Measurements from ENCODE around the gene TAMM41.
"Not testable (repeated sequence)": the region's sequence is repeated elsewhere in the genome, so short reads cannot be mapped to it uniquely, and the experiment has no call there.

TAMM41 gene

GRCh38 chr3:11770477-11771391 lies 76.0 kb downstream of the TAMM41 start:
- Mint-ChIP-seq H3K4me3 (peak overlapping the region in 1 of 2 donors; percentile 63), H3K4me1 (peaks cover 12 to 16% of the 10 kb centered on the region in 2 donors), H3K36me3 (peaks cover 11 to 26% of the 10 kb centered on the region in 2 donors), H3K27me3 (peaks cover 0 to 5% of the 10 kb centered on the region in 2 donors), H3K9me3 (peaks cover 2 to 6% of the 10 kb centered on the region in 2 donors), H3K27ac (no peak overlapping the region)
- peak; percentile 97 to 99 for ATAC-seq (replicated peaks)
- peak; percentile 38 for DNase-seq

DNA sequence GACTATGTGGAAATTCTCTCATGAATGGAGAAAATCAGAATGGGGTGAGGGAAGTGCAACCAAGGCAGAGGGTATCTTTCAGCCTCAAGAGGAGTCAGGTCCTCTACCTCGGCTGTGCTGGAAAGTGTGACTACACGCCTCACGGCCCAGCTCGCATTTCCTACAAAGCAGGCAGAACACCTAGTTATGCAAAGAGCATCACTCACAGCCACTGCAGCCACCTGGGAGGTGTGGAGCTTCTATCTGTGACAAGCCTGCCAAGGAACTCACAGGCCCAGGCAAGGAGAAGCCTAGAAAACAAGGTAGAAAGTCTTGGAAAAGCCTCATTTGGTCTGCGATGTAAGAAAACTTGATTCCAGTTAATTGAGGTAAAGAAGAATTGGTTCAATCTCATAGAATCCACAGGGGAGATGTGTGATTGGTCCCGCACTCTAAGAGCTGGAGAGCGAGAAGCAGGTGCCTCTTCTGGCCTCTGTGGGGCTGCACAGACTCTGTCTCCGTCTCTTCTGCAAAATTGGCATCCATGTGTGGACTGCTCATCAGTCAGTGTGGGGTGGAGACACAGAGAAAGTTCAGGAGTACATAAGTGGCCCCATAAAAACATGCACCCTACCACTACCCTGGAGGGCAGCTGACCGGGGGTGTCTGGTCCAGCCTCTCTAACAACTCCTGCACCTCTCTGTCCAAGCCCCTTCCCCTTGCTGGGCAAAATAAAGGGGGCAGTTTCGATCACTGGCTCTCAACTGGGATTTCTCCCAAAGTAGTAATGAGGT lies 76.8 kb downstream of the TAMM41 start:
- H3K9me3 Mint-ChIP-seq, result peaks cover 2 to 6% of the 10 kb centered on the region in 2 donors
- DNase-seq, result no peak
- peak overlapping the region in 1 of 2 donors; percentile 63 for H3K4me3 Mint-ChIP-seq
- peaks cover 0 to 5% of the 10 kb centered on the region in 2 donors for H3K27me3 Mint-ChIP-seq
- H3K4me1 Mint-ChIP-seq, result peaks cover 12 to 16% of the 10 kb centered on the region in 2 donors
- no peak overlapping the region for H3K27ac Mint-ChIP-seq
- peaks cover 9 to 22% of the 10 kb centered on the region in 2 donors for H3K36me3 Mint-ChIP-seq
- peak; percentile 19 to 20 for ATAC-seq (replicated peaks)

GRCh38 chr3:11768604-11769003 lies 78.1 kb downstream of the TAMM41 start:
- DNase-seq, result no peak
- Mint-ChIP-seq H3K27me3 (peaks cover 0 to 5% of the 10 kb centered on the region in 2 donors), H3K36me3 (peaks cover 9 to 22% of the 10 kb centered on the region in 2 donors), H3K4me3 (no peak overlapping the region), H3K9me3 (peaks cover 2 to 6% of the 10 kb centered on the region in 2 donors), H3K27ac (no peak overlapping the region), H3K4me1 (peaks cover 12 to 16% of the 10 kb centered on the region in 2 donors)
- no peak for ATAC-seq (replicated peaks)

DNA sequence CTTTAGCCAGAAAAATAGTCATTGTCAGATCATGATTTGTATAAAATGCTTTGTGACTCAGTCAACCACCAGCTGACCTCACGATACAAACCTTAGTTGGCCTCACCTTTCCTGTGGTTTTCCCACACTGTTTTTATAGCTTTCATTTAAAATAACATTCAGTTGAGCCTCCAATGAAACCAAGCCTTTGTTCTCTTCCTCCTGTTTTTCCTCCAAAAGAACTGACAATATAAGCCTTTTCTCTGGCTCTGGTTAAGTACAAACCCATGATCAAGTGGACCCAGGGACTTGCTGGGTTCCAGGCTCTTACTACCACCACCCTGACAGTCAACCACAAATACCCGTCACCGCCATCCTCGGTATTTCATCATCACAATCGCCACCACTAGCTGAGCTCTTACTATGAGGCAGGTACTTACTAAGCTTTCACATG lies 81.7 kb downstream of the TAMM41 start:
- DNase-seq (no peak), ATAC-seq (replicated peaks) (no peak)
- H3K9me3 Mint-ChIP-seq, result no peaks in the 10 kb centered on the region
- no peaks in the 10 kb centered on the region for H3K27me3 Mint-ChIP-seq
- peaks cover 2% of the 10 kb centered on the region in 2 donors for H3K4me1 Mint-ChIP-seq
- H3K36me3 Mint-ChIP-seq, result peaks cover 5 to 15% of the 10 kb centered on the region in 2 donors
- no peak overlapping the region for H3K27ac Mint-ChIP-seq
- no peak overlapping the region for H3K4me3 Mint-ChIP-seq

DNA sequence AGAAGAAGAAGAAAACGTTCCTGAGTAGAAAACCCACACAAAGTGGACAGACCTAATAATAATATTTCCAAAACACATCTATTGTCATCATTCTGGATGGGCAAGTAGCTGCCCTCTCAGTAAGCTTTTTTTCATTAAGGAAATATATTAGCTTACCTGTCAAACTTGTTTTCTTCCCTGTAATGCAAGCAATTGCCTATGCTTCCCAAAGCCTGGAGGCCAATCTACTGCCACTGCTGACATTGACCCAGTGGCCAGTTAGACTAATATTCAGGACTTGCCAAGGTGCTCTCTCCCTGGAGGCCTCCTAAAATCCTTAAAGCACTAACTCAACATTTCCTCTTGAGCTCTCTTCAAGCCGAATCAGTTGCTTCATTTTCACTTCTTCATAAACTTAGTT lies 86.7 kb downstream of the TAMM41 start:
- H3K27me3 Mint-ChIP-seq, result no peaks in the 10 kb centered on the region
- ATAC-seq (replicated peaks) (no peak), DNase-seq (no peak)
- no peak overlapping the region for H3K4me3 Mint-ChIP-seq
- no peaks in the 10 kb centered on the region for H3K9me3 Mint-ChIP-seq
- no peak overlapping the region for H3K27ac Mint-ChIP-seq
- H3K36me3 Mint-ChIP-seq, result peaks cover 0 to 10% of the 10 kb centered on the region in 2 donors
- no peaks in the 10 kb centered on the region for H3K4me1 Mint-ChIP-seq

GRCh38 chr3:11757929-11758328 lies 88.8 kb downstream of the TAMM41 start:
- no peaks in the 10 kb centered on the region for H3K4me1 Mint-ChIP-seq
- no peak overlapping the region for H3K27ac Mint-ChIP-seq
- H3K9me3 Mint-ChIP-seq, result no peaks in the 10 kb centered on the region
- H3K36me3 Mint-ChIP-seq, result peaks cover 0 to 10% of the 10 kb centered on the region in 2 donors
- no peak for DNase-seq
- no peak for ATAC-seq (replicated peaks)
- no peak overlapping the region for H3K4me3 Mint-ChIP-seq
- peaks cover 0 to under 1% of the 10 kb centered on the region in 2 donors for H3K27me3 Mint-ChIP-seq

GRCh38 chr3:11757441-11757875 lies 89.2 kb downstream of the TAMM41 start:
- peaks cover 0 to 10% of the 10 kb centered on the region in 2 donors for H3K36me3 Mint-ChIP-seq
- ATAC-seq (replicated peaks) (no peak), DNase-seq (no peak)
- no peak overlapping the region for H3K4me3 Mint-ChIP-seq
- no peaks in the 10 kb centered on the region for H3K4me1 Mint-ChIP-seq
- peaks cover 0 to 5% of the 10 kb centered on the region in 2 donors for H3K27me3 Mint-ChIP-seq
- H3K9me3 Mint-ChIP-seq, result no peaks in the 10 kb centered on the region
- H3K27ac Mint-ChIP-seq, result no peak overlapping the region

DNA sequence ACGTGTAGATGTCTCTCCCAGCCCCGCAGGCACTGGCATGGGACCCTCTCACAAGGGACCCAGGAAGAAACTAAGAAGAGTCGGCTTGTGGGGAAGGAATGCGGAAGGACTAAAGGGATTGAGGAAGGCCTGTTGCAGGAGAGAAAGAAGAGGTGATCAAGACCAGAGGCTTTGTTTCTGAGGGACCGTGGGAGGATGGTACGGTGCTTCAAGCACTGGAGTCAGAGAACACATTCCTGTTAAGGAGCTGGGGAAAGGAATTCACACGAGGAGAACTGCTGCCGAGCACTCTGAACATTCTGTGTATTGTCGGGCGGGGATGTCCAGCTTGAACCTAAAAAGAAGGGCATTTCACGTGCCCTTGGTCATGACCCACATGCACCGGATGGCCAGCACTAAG lies 91.4 kb downstream of the TAMM41 start:
- peaks cover 2 to 10% of the 10 kb centered on the region in 2 donors for H3K36me3 Mint-ChIP-seq
- DNase-seq, result no peak
- H3K27ac Mint-ChIP-seq, result no peak overlapping the region
- no peak for ATAC-seq (replicated peaks)
- H3K4me1 Mint-ChIP-seq, result no peaks in the 10 kb centered on the region
- H3K27me3 Mint-ChIP-seq, result peaks cover 0 to 5% of the 10 kb centered on the region in 2 donors
- H3K4me3 Mint-ChIP-seq, result no peak overlapping the region
- no peaks in the 10 kb centered on the region for H3K9me3 Mint-ChIP-seq

DNA sequence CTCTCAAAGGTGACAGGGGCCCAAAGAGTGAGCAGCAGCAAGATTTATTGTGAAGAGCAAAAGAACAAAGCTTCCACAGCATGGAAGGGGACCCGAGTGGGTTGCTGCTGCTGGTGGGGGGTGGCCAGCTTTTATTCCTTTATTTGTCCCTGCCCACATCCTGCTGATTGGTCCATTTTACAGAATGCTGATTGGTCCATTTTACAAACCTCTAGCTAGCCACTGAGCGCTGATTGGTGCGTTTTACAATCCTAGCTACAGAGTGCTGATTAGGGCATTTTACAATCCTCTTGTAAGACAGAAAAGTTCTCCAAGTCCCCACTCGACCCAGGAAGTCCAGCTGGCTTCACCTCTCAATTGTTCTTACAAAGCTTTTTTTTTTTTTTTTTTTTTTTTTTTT lies 94.4 kb downstream of the TAMM41 start:
- H3K9me3 Mint-ChIP-seq; ATAC-seq (replicated peaks); H3K27ac Mint-ChIP-seq; H3K4me1 Mint-ChIP-seq; H3K27me3 Mint-ChIP-seq; DNase-seq; H3K36me3 Mint-ChIP-seq; H3K4me3 Mint-ChIP-seq: not testable (repeated sequence)

DNA sequence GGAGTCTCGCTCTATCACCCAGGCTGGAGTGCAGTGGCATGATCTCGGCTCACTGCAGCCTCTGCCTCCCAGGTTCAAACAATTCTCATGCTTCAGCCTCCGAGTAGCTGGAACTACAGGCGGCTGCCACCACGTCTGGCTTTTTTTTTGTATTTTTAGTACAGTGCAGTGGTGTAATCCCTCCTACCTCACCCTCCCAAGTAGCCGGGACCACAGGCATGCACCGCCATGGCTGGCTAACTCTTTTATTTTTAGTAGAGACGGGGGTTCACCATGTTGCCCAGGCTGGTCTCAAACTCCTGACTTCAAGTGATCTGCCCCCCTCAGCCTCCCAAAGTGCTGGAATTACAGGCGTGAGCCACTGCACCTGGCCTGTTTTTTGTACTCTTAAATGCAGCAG lies 98.4 kb downstream of the TAMM41 start:
- H3K27me3 Mint-ChIP-seq; H3K9me3 Mint-ChIP-seq; ATAC-seq (replicated peaks); H3K36me3 Mint-ChIP-seq; H3K4me3 Mint-ChIP-seq; DNase-seq; H3K27ac Mint-ChIP-seq; H3K4me1 Mint-ChIP-seq: not testable (repeated sequence)

Measured in stimulated activated naive B cell treated with anti-CD40 and anti-IgM and Interleukin-4, amounts not matched to agents 10 μg/mL and 1 μg/mL and 100 μg/mL, for 72 hours (primary cell).